ENCODE results near the gene TMC4. TPM values are rescaled to one million over a fixed set of nuclear protein-coding genes. Genes with fewer than 3 reads are reported as not detected.

Gene TMC4
- total and polyA plus RNA-seq, 2 donors: 15.4 to 16.0 TPM

GRCh38 chr19:54162884-54163283 lies 10.1 kb downstream of the TMC4 start:
- Histone ChIP-seq H3K36me3 (ENCODE audit: insufficient read depth) (no peaks in the 10 kb centered on the region), H3K4me3 (ENCODE audit: low read depth, low read length) (no peak overlapping the region), H3K4me1 (ENCODE audit: insufficient read depth) (no peaks in the 10 kb centered on the region), H3K27ac (ENCODE audit: low read depth) (no peak overlapping the region)
- no peak for DNase-seq (ENCODE audit: extremely low spot score)
- WGBS: 65% methylated on average over 14 of the region's 14 CpGs

- no peak overlapping the region for H3K27ac ChIP-seq (ENCODE audit: low read depth)
- no peaks in the 10 kb centered on the region for H3K4me1 ChIP-seq (ENCODE audit: insufficient read depth)
- DNase-seq (ENCODE audit: extremely low spot score): no peak
- 3% methylated on average over 35 of the region's 35 CpGs for WGBS
- no peaks in the 10 kb centered on the region for H3K36me3 ChIP-seq (ENCODE audit: insufficient read depth)
- H3K4me3 ChIP-seq (ENCODE audit: low read depth, low read length): peak overlapping the region; percentile 24
Observed at GRCh38 chr19:54162241-54162805, 10.6 kb downstream of the TMC4 start.

GRCh38 chr19:54160854-54161253 lies 12.1 kb downstream of the TMC4 start:
- 36% methylated on average over 13 of the region's 13 CpGs for WGBS
- DNase-seq (ENCODE audit: extremely low spot score): no peak
- H3K4me1 ChIP-seq (ENCODE audit: insufficient read depth): no peaks in the 10 kb centered on the region
- H3K36me3 ChIP-seq (ENCODE audit: insufficient read depth): peaks cover 2% of the 10 kb centered on the region
- H3K4me3 ChIP-seq (ENCODE audit: low read depth, low read length): no peak overlapping the region
- H3K27ac ChIP-seq (ENCODE audit: low read depth): no peak overlapping the region

- H3K27ac ChIP-seq (ENCODE audit: low read depth): peak overlapping the region; percentile 61
- no peak for DNase-seq (ENCODE audit: extremely low spot score)
- no peaks in the 10 kb centered on the region for H3K4me1 ChIP-seq (ENCODE audit: insufficient read depth)
- whole genome bisulfite sequencing: 2% methylated on average over 28 of the region's 28 CpGs
- H3K36me3 ChIP-seq (ENCODE audit: insufficient read depth): peaks cover 2% of the 10 kb centered on the region
- H3K4me3 ChIP-seq (ENCODE audit: low read depth, low read length): peak overlapping the region; percentile 27
Observed at GRCh38 chr19:54160182-54160811, 12.7 kb downstream of the TMC4 start.

- H3K36me3 ChIP-seq (ENCODE audit: insufficient read depth): peaks cover 6% of the 10 kb centered on the region
- no peaks in the 10 kb centered on the region for H3K4me1 ChIP-seq (ENCODE audit: insufficient read depth)
- H3K4me3 ChIP-seq (ENCODE audit: low read depth, low read length): peak within 1 kb of the TSS; percentile 43
- peak; percentile 100 for DNase-seq (ENCODE audit: extremely low spot score)
- under 1% methylated on average over 72 of the region's 72 CpGs for WGBS
- H3K27ac ChIP-seq (ENCODE audit: low read depth): peak within 1 kb of the TSS; percentile 93
Observed at GRCh38 chr19:54159352-54160181, 13.4 kb downstream of the TMC4 start, which contains the start of gene LENG1. LENG1 (minus strand) TSS chr19:54159721; CDS start chr19:54159695, 26 bp downstream.

GRCh38 chr19:54158812-54159351 lies 14.1 kb downstream of the TMC4 start:
- no peak for DNase-seq (ENCODE audit: extremely low spot score)
- Histone ChIP-seq H3K27ac (ENCODE audit: low read depth) (peak overlapping the region; percentile 93), H3K4me3 (ENCODE audit: low read depth, low read length) (peak overlapping the region; percentile 43), H3K36me3 (ENCODE audit: insufficient read depth) (peaks cover 6% of the 10 kb centered on the region), H3K4me1 (ENCODE audit: insufficient read depth) (no peaks in the 10 kb centered on the region)
- 9% methylated on average over 19 of the region's 19 CpGs for WGBS

GRCh38 chr19:54156953-54157352 lies 16.0 kb downstream of the TMC4 start:
- WGBS: 91% methylated on average over 3 of the region's 3 CpGs
- Histone ChIP-seq H3K27ac (ENCODE audit: low read depth) (no peak overlapping the region), H3K36me3 (ENCODE audit: insufficient read depth) (peaks cover 12% of the 10 kb centered on the region), H3K4me3 (ENCODE audit: low read depth, low read length) (no peak overlapping the region), H3K4me1 (ENCODE audit: insufficient read depth) (no peaks in the 10 kb centered on the region)
- DNase-seq (ENCODE audit: extremely low spot score): no peak

GRCh38 chr19:54156490-54156889 lies 16.5 kb downstream of the TMC4 start:
- H3K4me3 ChIP-seq (ENCODE audit: low read depth, low read length): no peak overlapping the region
- no peak overlapping the region for H3K27ac ChIP-seq (ENCODE audit: low read depth)
- H3K4me1 ChIP-seq (ENCODE audit: insufficient read depth): no peaks in the 10 kb centered on the region
- peaks cover 12% of the 10 kb centered on the region for H3K36me3 ChIP-seq (ENCODE audit: insufficient read depth)
- DNase-seq (ENCODE audit: extremely low spot score): no peak
- 77% methylated on average over 11 of the region's 11 CpGs for WGBS

GRCh38 chr19:54155694-54156093 lies 17.3 kb downstream of the TMC4 start:
- H3K36me3 ChIP-seq (ENCODE audit: insufficient read depth): peaks cover 12% of the 10 kb centered on the region
- H3K4me1 ChIP-seq (ENCODE audit: insufficient read depth): no peaks in the 10 kb centered on the region
- no peak for DNase-seq (ENCODE audit: extremely low spot score)
- no peak overlapping the region for H3K4me3 ChIP-seq (ENCODE audit: low read depth, low read length)
- no peak overlapping the region for H3K27ac ChIP-seq (ENCODE audit: low read depth)
- 65% methylated on average over 19 of the region's 19 CpGs for WGBS

- 73% methylated on average over 18 of the region's 18 CpGs for WGBS
- no peak for DNase-seq (ENCODE audit: extremely low spot score)
- Histone ChIP-seq H3K27ac (ENCODE audit: low read depth) (no peak overlapping the region), H3K36me3 (ENCODE audit: insufficient read depth) (peaks cover 15% of the 10 kb centered on the region), H3K4me3 (ENCODE audit: low read depth, low read length) (no peak overlapping the region), H3K4me1 (ENCODE audit: insufficient read depth) (no peaks in the 10 kb centered on the region)
Observed at GRCh38 chr19:54154603-54155345, 18.2 kb downstream of the TMC4 start.

GRCh38 chr19:54153731-54154326 lies 19.1 kb downstream of the TMC4 start:
- 79% methylated on average over 10 of the region's 10 CpGs for WGBS
- Histone ChIP-seq H3K4me1 (ENCODE audit: insufficient read depth) (no peaks in the 10 kb centered on the region), H3K4me3 (ENCODE audit: low read depth, low read length) (no peak overlapping the region), H3K36me3 (ENCODE audit: insufficient read depth) (peaks cover 23% of the 10 kb centered on the region), H3K27ac (ENCODE audit: low read depth) (no peak overlapping the region)
- DNase-seq (ENCODE audit: extremely low spot score): no peak

GRCh38 chr19:54152878-54153524 lies 20.0 kb downstream of the TMC4 start:
- no peak overlapping the region for H3K27ac ChIP-seq (ENCODE audit: low read depth)
- H3K36me3 ChIP-seq (ENCODE audit: insufficient read depth): peaks cover 25% of the 10 kb centered on the region
- no peak for DNase-seq (ENCODE audit: extremely low spot score)
- H3K4me3 ChIP-seq (ENCODE audit: low read depth, low read length): no peak overlapping the region
- no peaks in the 10 kb centered on the region for H3K4me1 ChIP-seq (ENCODE audit: insufficient read depth)
- 87% methylated on average over 25 of the region's 25 CpGs for WGBS
